ENCODE data around the gene TFDP1. TPM values are rescaled to one million over a fixed set of nuclear protein-coding genes. Genes with fewer than 3 reads are reported as not detected.

Gene TFDP1
- polyA plus RNA-seq, 1 experiment: 99.8 TPM

DNA sequence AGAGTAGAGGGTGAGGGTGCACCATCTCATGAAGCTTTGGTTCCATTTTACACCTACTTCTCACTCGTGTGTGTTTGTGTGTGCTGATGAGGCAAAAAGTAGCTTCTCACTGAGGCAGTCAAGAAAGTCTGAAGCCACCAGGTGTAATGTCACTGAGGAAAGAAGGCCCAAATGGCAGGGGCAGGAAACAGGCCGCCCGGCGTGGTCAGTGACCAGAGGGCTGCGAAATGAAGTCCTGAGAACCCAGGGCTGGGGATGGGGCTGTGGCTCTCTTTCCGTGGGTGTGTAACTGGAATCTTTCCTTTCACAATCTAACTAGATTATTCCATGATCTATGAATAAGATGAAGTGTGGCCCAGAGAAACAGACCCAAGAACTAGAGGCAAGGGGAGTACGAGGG is 25.5 kb upstream of the TFDP1 start:
- Histone ChIP-seq H3K4me3 (ENCODE audit: low read depth, low read length) (no peak overlapping the region), H3K36me3 (ENCODE audit: control insufficient read depth, insufficient read depth, low read length) (peaks cover 4% of the 10 kb centered on the region), H3K27me3 (ENCODE audit: control insufficient read depth, insufficient read depth, low read length) (no peaks in the 10 kb centered on the region)
- no peak for DNase-seq (ENCODE audit: low read depth)
- TF ChIP-seq, protein P1, sequence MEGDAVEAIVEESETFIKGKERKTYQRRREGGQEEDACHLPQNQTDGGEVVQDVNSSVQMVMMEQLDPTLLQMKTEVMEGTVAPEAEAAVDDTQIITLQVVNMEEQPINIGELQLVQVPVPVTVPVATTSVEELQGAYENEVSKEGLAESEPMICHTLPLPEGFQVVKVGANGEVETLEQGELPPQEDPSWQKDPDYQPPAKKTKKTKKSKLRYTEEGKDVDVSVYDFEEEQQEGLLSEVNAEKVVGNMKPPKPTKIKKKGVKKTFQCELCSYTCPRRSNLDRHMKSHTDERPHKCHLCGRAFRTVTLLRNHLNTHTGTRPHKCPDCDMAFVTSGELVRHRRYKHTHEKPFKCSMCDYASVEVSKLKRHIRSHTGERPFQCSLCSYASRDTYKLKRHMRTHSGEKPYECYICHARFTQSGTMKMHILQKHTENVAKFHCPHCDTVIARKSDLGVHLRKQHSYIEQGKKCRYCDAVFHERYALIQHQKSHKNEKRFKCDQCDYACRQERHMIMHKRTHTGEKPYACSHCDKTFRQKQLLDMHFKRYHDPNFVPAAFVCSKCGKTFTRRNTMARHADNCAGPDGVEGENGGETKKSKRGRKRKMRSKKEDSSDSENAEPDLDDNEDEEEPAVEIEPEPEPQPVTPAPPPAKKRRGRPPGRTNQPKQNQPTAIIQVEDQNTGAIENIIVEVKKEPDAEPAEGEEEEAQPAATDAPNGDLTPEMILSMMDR (IDR thresholded peaks at IDR 0.05; ENCODE audit: insufficient read depth, low read depth, low read length): no peak
- ChIA-PET CTCF (interaction anchor here (0.9 kb wide), 1 partner anchor 9 kb away, joined by 3 read pairs; no protein-coding TSS in a partner anchor), POLR2A (interaction anchor here (0.7 kb wide), 1 partner anchor 12 kb away, joined by 7 read pairs; no protein-coding TSS in a partner anchor)

GRCh38 chr13:113559901-113560644 is 24.5 kb upstream of the TFDP1 start:
- H3K27me3 ChIP-seq (ENCODE audit: control insufficient read depth, insufficient read depth, low read length): no peaks in the 10 kb centered on the region
- no peak overlapping the region for H3K4me3 ChIP-seq (ENCODE audit: low read depth, low read length)
- peaks cover 3% of the 10 kb centered on the region for H3K36me3 ChIP-seq (ENCODE audit: control insufficient read depth, insufficient read depth, low read length)
- DNase-seq (ENCODE audit: low read depth): no peak
- TF ChIP-seq, protein P1 (IDR thresholded peaks at IDR 0.05; ENCODE audit: insufficient read depth, low read depth, low read length): no peak
- ChIA-PET CTCF (no interaction called here), POLR2A (no interaction called here)

DNA sequence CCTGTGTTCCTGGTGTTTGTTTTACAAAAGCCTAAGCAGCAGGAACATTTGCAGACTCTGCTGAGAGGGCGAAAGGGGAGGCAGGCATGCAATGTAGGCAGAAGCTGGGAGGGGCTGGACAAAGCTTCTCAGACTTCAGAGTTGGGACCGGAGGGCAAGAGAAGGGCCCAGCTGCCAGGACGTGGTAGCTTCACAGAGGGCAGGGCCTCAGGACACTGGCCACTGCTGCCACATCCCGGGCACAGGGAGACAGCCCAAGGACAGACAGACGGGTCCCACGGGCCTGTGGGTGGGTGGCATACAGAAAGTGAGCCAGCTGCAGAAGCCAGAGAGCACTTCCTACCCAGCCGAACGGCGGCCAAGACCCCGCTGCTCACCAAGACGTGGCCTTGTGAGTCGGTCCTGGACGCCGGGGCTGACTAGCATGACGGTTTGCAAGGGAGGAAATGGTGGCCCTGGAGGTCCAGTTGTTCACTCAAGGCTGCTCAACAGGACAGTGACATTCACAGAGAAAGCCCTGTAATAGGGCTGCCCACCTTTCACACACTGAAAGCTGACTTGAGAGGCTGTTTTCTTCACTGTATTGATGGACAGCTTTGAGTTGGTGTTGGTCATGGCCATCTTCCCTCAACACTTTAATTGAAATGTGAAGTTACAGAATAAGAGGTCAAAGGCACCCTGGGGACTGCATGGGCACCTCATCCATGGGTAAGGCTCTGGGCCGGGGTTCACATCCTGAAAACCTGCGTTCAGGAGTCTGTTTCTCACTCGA is 23.7 kb upstream of the TFDP1 start:
- no peaks in the 10 kb centered on the region for H3K27me3 ChIP-seq (ENCODE audit: control insufficient read depth, insufficient read depth, low read length)
- TF ChIP-seq, protein P1 (IDR thresholded peaks at IDR 0.05; ENCODE audit: insufficient read depth, low read depth, low read length): no peak
- ChIA-PET CTCF (interaction anchor here (0.9 to 3.8 kb wide), 6 partner anchors 9 to 531 kb away, joined by 3 to 23 read pairs (median 6); no protein-coding TSS in a partner anchor), POLR2A (no interaction called here)
- no peak for DNase-seq (ENCODE audit: low read depth)
- no peaks in the 10 kb centered on the region for H3K36me3 ChIP-seq (ENCODE audit: control insufficient read depth, insufficient read depth, low read length)
- H3K4me3 ChIP-seq (ENCODE audit: low read depth, low read length): no peak overlapping the region

DNA sequence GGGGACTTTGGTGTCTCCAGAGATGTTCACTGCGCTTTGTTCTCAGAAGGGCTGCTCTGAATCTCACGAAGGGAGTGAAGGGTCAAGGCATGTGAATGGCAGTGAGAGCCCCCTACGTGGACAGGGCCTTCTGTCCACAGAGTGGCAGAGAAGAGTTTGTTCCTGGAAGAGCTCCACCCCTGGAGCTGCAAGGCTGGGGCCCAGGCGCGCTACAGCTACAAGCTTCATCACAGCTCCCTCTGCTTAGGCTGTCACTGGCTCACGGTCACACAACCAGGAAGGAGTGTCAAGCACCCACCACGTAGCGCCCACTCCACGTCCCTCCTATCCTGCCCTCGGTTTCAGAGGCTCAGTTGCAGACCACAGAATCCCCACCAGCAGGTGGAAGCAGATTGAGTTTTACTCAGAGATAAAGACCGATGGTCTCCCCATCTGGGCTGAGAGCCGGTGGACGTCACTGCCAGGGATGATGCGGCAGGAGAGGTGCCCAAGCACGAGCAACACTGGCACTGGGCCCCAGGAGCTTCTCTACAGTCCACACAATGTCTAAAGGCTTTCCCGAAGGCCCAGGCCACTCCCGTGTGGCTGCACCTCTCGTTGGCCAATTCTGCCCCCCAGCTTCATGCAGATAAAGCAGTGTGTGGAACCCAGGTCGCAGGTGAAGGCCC is 23.0 kb upstream of the TFDP1 start:
- ChIA-PET CTCF (interaction anchor here (0.7 to 3.8 kb wide), 19 partner anchors 8 to 623 kb away, joined by 3 to 23 read pairs (median 4); partner anchors contain the start of gene ADPRHL1), POLR2A (interaction anchor here (1.0 kb wide), 1 partner anchor 110 kb away, joined by 4 read pairs; no protein-coding TSS in a partner anchor)
- H3K4me3 ChIP-seq (ENCODE audit: low read depth, low read length): no peak overlapping the region
- no peaks in the 10 kb centered on the region for H3K36me3 ChIP-seq (ENCODE audit: control insufficient read depth, insufficient read depth, low read length)
- DNase-seq (ENCODE audit: low read depth): no peak
- no peaks in the 10 kb centered on the region for H3K27me3 ChIP-seq (ENCODE audit: control insufficient read depth, insufficient read depth, low read length)
- TF ChIP-seq, protein P1 (IDR thresholded peaks at IDR 0.05; ENCODE audit: insufficient read depth, low read depth, low read length): no peak
